ENCODE results near the gene LRMDA. TPM values are rescaled to one million over a fixed set of nuclear protein-coding genes. Genes with fewer than 3 reads are reported as not detected.

The LRMDA gene
- total and polyA plus RNA-seq, 7 donors = 2.8 to 22.2 (median 9.0) TPM

GRCh38 chr10:76463111-76463510 lies 1031.7 kb downstream of the LRMDA start:
- no peak overlapping the region for H3K27ac ChIP-seq
- no peaks in the 10 kb centered on the region for H3K27me3 ChIP-seq
- no peaks in the 10 kb centered on the region for H3K9me3 ChIP-seq
- 45 to 73% methylated on average over 1 of the region's 1 CpG for WGBS, 2 donors
- peaks cover 0 to 48% (median 30%) of the 10 kb centered on the region in 4 donors for H3K4me1 ChIP-seq
- TF ChIP-seq CTCF (IDR thresholded peaks at IDR 0.05) (no peak), POLR2A (IDR thresholded peaks at IDR 0.05) (no peak), POLR2AphosphoS5 (IDR thresholded peaks at IDR 0.05) (no peak), EP300 (IDR thresholded peaks at IDR 0.05) (no peak)
- no peak for DNase-seq
- no peaks in the 10 kb centered on the region for H3K36me3 ChIP-seq
- intact Hi-C loops (cut with DNase I) = loop anchor here (5.0 to 10.0 kb wide), 2 partner anchors 52 to 111 kb away; no protein-coding TSS in a partner anchor
- no peak overlapping the region for H3K4me3 ChIP-seq

GRCh38 chr10:76466836-76467503 lies 1035.5 kb downstream of the LRMDA start:
- Histone ChIP-seq H3K4me3 (no peak overlapping the region), H3K36me3 (no peaks in the 10 kb centered on the region), H3K27me3 (no peaks in the 10 kb centered on the region), H3K4me1 (peaks cover 0 to 20% (median 12%) of the 10 kb centered on the region in 4 donors), H3K9me3 (no peaks in the 10 kb centered on the region), H3K27ac (no peak overlapping the region)
- no peak for DNase-seq
- TF ChIP-seq POLR2A (IDR thresholded peaks at IDR 0.05) = no peak
- TF ChIP-seq CTCF (IDR thresholded peaks at IDR 0.05) = no peak
- TF ChIP-seq POLR2AphosphoS5 (IDR thresholded peaks at IDR 0.05) = no peak
- no peak for TF ChIP-seq EP300 (IDR thresholded peaks at IDR 0.05)
- WGBS, 2 donors = 79 to 86% methylated on average over 6 of the region's 6 CpGs
- intact Hi-C loops (cut with DNase I) = loop anchor here (10.0 kb wide), 1 partner anchor 48 kb away; no protein-coding TSS in a partner anchor

- Histone ChIP-seq H3K4me3 (no peak overlapping the region), H3K27me3 (no peaks in the 10 kb centered on the region), H3K27ac (no peak overlapping the region), H3K9me3 (no peaks in the 10 kb centered on the region), H3K36me3 (no peaks in the 10 kb centered on the region), H3K4me1 (peaks cover 0 to 20% (median 12%) of the 10 kb centered on the region in 4 donors)
- TF ChIP-seq POLR2AphosphoS5 (IDR thresholded peaks at IDR 0.05) (no peak), EP300 (IDR thresholded peaks at IDR 0.05) (no peak), CTCF (IDR thresholded peaks at IDR 0.05) (no peak), POLR2A (IDR thresholded peaks at IDR 0.05) (no peak)
- intact Hi-C loops (cut with DNase I) = loop anchor here (10.0 kb wide), 1 partner anchor 45 kb away; no protein-coding TSS in a partner anchor
- DNase-seq = no peak
Measured at GRCh38 chr10:76469675-76470074, 1038.3 kb downstream of the LRMDA start.

- H3K27ac ChIP-seq = no peak overlapping the region
- no peaks in the 10 kb centered on the region for H3K27me3 ChIP-seq
- no peak overlapping the region for H3K4me3 ChIP-seq
- no peaks in the 10 kb centered on the region for H3K9me3 ChIP-seq
- no peak for DNase-seq
- H3K36me3 ChIP-seq = no peaks in the 10 kb centered on the region
- intact Hi-C loops (cut with DNase I) = no loop called here
- 68 to 79% methylated on average over 5 of the region's 5 CpGs for WGBS, 2 donors
- peaks cover 0 to 16% (median 14%) of the 10 kb centered on the region in 4 donors for H3K4me1 ChIP-seq
- no peak for TF ChIP-seq EP300 (IDR thresholded peaks at IDR 0.05)
- TF ChIP-seq CTCF (IDR thresholded peaks at IDR 0.05) = no peak
- TF ChIP-seq POLR2A (IDR thresholded peaks at IDR 0.05) = no peak
Measured at GRCh38 chr10:76479103-76479790, 1047.8 kb downstream of the LRMDA start.

All from sigmoid colon (tissue), 7 donors.